Measurements from ENCODE around the gene C4A.
"Not testable (repeated sequence)": the region's sequence is repeated elsewhere in the genome, so short reads cannot be mapped to it uniquely, and the experiment has no call there.

DNA sequence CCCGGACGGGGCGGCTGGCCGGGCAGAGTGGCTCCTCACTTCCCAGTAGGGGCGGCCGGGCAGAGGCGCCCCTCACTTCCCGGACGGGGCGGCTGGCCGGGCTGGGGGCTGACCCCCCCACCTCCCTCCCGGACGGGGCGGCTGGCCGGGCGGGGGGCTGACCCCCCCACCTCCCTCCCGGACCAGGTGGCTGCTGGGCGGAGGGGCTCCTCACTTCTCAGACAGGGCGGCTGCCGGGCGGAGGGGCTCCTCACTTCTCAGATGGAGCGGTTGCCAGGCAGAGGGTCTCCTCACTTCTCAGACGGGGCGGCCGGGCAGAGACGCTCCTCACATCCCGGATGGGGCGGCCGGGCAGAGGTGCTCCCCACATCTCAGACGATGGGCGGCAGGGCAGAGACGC lies 49.7 kb upstream of the C4A start:
- TF ChIP-seq POLR2AphosphoS5 (IDR thresholded peaks at IDR 0.05; ENCODE audit: low read depth, low read length); TCF7L2 (IDR thresholded peaks at IDR 0.05; ENCODE audit: low read depth, low read length); SIN3A (IDR thresholded peaks at IDR 0.05; ENCODE audit: borderline replicate concordance, insufficient read depth, low read depth, low read length): not testable (repeated sequence)
- TF ChIP-seq, protein P1, sequence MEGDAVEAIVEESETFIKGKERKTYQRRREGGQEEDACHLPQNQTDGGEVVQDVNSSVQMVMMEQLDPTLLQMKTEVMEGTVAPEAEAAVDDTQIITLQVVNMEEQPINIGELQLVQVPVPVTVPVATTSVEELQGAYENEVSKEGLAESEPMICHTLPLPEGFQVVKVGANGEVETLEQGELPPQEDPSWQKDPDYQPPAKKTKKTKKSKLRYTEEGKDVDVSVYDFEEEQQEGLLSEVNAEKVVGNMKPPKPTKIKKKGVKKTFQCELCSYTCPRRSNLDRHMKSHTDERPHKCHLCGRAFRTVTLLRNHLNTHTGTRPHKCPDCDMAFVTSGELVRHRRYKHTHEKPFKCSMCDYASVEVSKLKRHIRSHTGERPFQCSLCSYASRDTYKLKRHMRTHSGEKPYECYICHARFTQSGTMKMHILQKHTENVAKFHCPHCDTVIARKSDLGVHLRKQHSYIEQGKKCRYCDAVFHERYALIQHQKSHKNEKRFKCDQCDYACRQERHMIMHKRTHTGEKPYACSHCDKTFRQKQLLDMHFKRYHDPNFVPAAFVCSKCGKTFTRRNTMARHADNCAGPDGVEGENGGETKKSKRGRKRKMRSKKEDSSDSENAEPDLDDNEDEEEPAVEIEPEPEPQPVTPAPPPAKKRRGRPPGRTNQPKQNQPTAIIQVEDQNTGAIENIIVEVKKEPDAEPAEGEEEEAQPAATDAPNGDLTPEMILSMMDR (IDR thresholded peaks at IDR 0.05) = not testable (repeated sequence)
